ENCODE data around the gene C1QL4. TPM values are rescaled to one million over a fixed set of nuclear protein-coding genes. Genes with fewer than 3 reads are reported as not detected.
"Not testable (repeated sequence)": the region's sequence is repeated elsewhere in the genome, so short reads cannot be mapped to it uniquely, and the experiment has no call there.

The C1QL4 gene
- total and polyA plus RNA-seq, 9 of the 15 experiments (the other 6 are each of a cell fraction or from before 2014, with no cell fraction given): 0.08 to 2.1 (median 0.31) TPM

DNA sequence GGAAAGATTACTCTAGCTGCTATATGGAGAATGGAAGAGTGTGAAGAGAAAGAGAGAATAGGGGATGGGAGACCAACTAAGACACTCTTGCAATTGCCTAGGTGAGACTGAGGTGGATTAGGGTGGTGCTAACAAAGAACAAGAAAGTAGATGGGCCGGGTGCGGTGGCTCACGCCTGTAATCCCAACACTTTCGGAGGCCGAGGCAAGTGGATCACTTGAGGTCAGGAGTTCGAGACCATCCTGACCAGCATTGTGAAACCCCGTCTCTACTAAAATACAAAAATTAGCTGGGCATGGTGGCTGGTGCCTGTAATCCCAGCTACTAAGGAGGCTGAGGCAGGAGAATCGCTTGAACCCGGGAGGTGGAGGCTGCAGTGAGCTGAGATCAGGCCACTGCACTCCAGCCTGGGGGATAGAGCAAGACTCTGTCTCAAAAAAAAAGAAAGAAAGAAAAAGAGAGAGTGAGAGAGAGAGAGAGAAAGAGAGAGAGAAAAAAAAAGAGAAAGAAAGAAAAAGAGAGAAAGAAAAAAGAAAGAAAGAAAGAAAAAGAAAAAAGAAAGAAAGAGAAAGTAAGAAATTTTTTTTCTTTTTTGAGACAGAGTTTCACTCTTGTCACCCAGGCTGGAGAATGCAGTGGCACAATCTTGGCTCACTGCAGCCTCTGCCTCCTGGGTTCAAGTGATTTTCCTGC lies 16.4 kb downstream of the C1QL4 start:
- WGBS (ENCODE audit: insufficient coverage, low coverage, missing lambda C conversion rate): 77% methylated on average over 9 of the region's 9 CpGs
- H3K27me3 ChIP-seq (ENCODE audit: control insufficient read depth in 2 of 2, insufficient read depth in 2 of 2, low read length in 2 of 2); DNase-seq (ENCODE audit: extremely low read depth in 1 of 4, low spot score in 3 of 4); H3K4me3 ChIP-seq; intact Hi-C loops (cut with micrococcal nuclease); H3K9ac ChIP-seq (ENCODE audit: insufficient read depth in 1 of 2, low read depth in 2 of 2, low read length in 2 of 2); FAIRE-seq; H3K27ac ChIP-seq (ENCODE audit: extremely low read depth, low read depth, low read length); H3K4me2 ChIP-seq (ENCODE audit: insufficient read depth, low read length); H2AFZ ChIP-seq (ENCODE audit: low read depth, low read length); H3K9me1 ChIP-seq (ENCODE audit: control insufficient read depth, insufficient read depth, low read length); BruUV-seq (replicated peaks); H3K9me3 ChIP-seq (replicated peaks; ENCODE audit: control insufficient read depth, insufficient read depth, low read depth, low read length); in situ Hi-C loops (cut with MboI); H4K20me1 ChIP-seq (replicated peaks; ENCODE audit: control insufficient read depth, insufficient read depth, low read length); ATAC-seq: not testable (repeated sequence)
- H3K79me2 ChIP-seq (ENCODE audit: control insufficient read depth, insufficient read depth, low read length): peaks cover 22% of the 10 kb centered on the region
- ChIA-PET POLR2A (interaction anchor here (0.9 to 2.9 kb wide), 3 partner anchors 15 to 54 kb away, joined by 3 to 21 read pairs (median 3); no protein-coding TSS in a partner anchor), CTCF (ENCODE audit: low intra/inter-chr PET ratio) (interaction anchor here (0.7 kb wide), 1 partner anchor 329 kb away, joined by 3 read pairs; no protein-coding TSS in a partner anchor)
- TF ChIP-seq, protein P1, sequence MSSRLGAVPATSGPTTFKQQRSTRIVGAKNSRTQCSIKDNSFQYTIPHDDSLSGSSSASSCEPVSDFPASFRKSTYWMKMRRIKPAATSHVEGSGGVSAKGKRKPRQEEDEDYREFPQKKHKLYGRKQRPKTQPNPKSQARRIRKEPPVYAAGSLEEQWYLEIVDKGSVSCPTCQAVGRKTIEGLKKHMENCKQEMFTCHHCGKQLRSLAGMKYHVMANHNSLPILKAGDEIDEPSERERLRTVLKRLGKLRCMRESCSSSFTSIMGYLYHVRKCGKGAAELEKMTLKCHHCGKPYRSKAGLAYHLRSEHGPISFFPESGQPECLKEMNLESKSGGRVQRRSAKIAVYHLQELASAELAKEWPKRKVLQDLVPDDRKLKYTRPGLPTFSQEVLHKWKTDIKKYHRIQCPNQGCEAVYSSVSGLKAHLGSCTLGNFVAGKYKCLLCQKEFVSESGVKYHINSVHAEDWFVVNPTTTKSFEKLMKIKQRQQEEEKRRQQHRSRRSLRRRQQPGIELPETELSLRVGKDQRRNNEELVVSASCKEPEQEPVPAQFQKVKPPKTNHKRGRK (tag; IDR thresholded peaks at IDR 0.05): peak; percentile 91
- peaks cover 15% of the 10 kb centered on the region; the same call in 2 of the 3 replicates for H3K36me3 ChIP-seq (ENCODE audit: control insufficient read depth, insufficient read depth, low read length)
- peaks cover 5 to 13% of the 10 kb centered on the region in 2 experiments; a peak in 3 of 5 replicates for H3K4me1 ChIP-seq (replicated peaks in 1 of 2; ENCODE audit: control insufficient read depth in 2 of 2, insufficient read depth in 2 of 2, low read length in 2 of 2)

DNA sequence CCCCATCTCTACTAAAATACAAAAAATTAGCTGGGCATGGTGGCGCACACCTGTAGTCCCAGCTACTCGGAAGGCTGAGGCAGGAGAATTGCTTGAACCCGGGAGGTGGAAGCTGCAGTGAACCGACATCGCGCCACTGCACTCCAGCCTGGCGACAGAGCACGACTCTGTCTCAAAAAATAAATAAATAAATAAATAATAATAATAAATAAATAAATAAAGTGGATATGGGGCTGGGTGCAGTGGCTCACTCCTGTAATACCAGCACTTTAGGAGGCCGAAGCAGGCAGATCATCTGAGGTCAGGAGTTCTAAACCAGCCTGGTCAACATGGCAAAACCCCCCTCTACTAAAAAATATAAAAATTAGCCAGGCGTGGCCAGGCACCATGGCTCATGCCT lies 19.9 kb downstream of the C1QL4 start:
- H3K4me2 ChIP-seq (ENCODE audit: insufficient read depth, low read length); H3K27ac ChIP-seq (ENCODE audit: extremely low read depth, low read depth, low read length); ATAC-seq; H3K9me1 ChIP-seq (ENCODE audit: control insufficient read depth, insufficient read depth, low read length); H3K79me2 ChIP-seq (ENCODE audit: control insufficient read depth, insufficient read depth, low read length); H3K9ac ChIP-seq (ENCODE audit: insufficient read depth in 1 of 2, low read depth in 2 of 2, low read length in 2 of 2); H4K20me1 ChIP-seq (replicated peaks; ENCODE audit: control insufficient read depth, insufficient read depth, low read length); in situ Hi-C loops (cut with MboI); DNase-seq (ENCODE audit: extremely low read depth in 1 of 4, low spot score in 3 of 4); H3K9me3 ChIP-seq (replicated peaks; ENCODE audit: control insufficient read depth, insufficient read depth, low read depth, low read length); intact Hi-C loops (cut with micrococcal nuclease); FAIRE-seq; BruUV-seq (replicated peaks); H3K4me1 ChIP-seq (replicated peaks in 1 of 2; ENCODE audit: control insufficient read depth in 2 of 2, insufficient read depth in 2 of 2, low read length in 2 of 2); H3K4me3 ChIP-seq; POLR2A ChIA-PET; H3K27me3 ChIP-seq (ENCODE audit: control insufficient read depth in 2 of 2, insufficient read depth in 2 of 2, low read length in 2 of 2); H2AFZ ChIP-seq (ENCODE audit: low read depth, low read length); H3K36me3 ChIP-seq (ENCODE audit: control insufficient read depth, insufficient read depth, low read length); CTCF ChIA-PET (ENCODE audit: low intra/inter-chr PET ratio): not testable (repeated sequence)
- 91% methylated on average over 10 of the region's 10 CpGs for WGBS (ENCODE audit: insufficient coverage, low coverage, missing lambda C conversion rate)

Measured in K562 (cell line).